ENCODE data around the gene SFT2D3.
A peak's percentile ranks its signal among the peaks of the same experiment; 100 is the strongest.

The SFT2D3 gene

DNA sequence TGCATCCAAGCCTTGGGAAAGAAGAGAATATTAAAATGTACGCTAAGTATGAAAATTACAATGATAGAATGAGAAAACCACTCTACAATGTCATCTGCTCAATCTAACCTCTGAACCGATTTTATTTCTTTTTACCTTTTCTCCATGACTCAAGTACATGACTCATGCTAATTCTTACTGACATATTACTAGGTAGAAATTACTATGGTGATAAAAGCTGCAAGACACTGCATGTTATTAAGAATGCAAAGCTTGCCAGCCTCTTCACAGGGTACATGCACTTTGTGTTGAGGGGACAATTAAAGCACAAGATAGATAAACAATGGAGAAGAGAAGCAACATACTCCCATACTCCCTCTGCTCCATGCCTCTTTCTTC lies 20.7 kb downstream of the SFT2D3 start:
- Histone ChIP-seq H3K27me3 (ENCODE audit: insufficient read depth, low read length) (no peaks in the 10 kb centered on the region), H3K36me3 (ENCODE audit: insufficient read depth, low read depth, low read length) (peaks cover 80% of the 10 kb centered on the region), H3K4me1 (ENCODE audit: insufficient read depth, low read length) (no peaks in the 10 kb centered on the region), H3K9me3 (ENCODE audit: insufficient read depth, low read depth, low read length) (no peaks in the 10 kb centered on the region), H3K9ac (ENCODE audit: low read depth, low read length) (no peak overlapping the region), H3K27ac (ENCODE audit: low read length) (no peak overlapping the region), H3K4me3 (ENCODE audit: low read length) (no peak overlapping the region)

DNA sequence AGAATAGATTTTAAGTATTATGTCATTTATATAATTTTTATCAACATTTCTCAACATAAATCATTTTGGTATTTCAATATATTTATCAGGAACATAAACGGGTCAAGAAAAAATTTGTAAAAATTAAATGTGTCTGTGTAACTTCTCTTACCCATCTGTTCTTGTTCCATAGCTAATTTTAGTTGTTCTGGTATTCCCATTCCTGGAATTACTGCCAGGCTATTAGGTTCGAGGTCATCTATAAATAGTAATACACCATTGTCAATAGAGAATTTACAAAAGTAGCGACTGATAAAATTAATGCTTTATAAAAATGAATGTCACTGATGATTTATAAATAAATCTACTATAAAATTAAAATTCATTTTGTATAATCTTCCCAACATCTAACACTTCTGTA lies 21.5 kb downstream of the SFT2D3 start:
- no peak overlapping the region for H3K9ac ChIP-seq (ENCODE audit: low read depth, low read length)
- no peaks in the 10 kb centered on the region for H3K27me3 ChIP-seq (ENCODE audit: insufficient read depth, low read length)
- no peaks in the 10 kb centered on the region for H3K9me3 ChIP-seq (ENCODE audit: insufficient read depth, low read depth, low read length)
- no peaks in the 10 kb centered on the region for H3K4me1 ChIP-seq (ENCODE audit: insufficient read depth, low read length)
- H3K36me3 ChIP-seq (ENCODE audit: insufficient read depth, low read depth, low read length), result peaks cover 71% of the 10 kb centered on the region
- no peak overlapping the region for H3K27ac ChIP-seq (ENCODE audit: low read length)
- no peak overlapping the region for H3K4me3 ChIP-seq (ENCODE audit: low read length)

DNA sequence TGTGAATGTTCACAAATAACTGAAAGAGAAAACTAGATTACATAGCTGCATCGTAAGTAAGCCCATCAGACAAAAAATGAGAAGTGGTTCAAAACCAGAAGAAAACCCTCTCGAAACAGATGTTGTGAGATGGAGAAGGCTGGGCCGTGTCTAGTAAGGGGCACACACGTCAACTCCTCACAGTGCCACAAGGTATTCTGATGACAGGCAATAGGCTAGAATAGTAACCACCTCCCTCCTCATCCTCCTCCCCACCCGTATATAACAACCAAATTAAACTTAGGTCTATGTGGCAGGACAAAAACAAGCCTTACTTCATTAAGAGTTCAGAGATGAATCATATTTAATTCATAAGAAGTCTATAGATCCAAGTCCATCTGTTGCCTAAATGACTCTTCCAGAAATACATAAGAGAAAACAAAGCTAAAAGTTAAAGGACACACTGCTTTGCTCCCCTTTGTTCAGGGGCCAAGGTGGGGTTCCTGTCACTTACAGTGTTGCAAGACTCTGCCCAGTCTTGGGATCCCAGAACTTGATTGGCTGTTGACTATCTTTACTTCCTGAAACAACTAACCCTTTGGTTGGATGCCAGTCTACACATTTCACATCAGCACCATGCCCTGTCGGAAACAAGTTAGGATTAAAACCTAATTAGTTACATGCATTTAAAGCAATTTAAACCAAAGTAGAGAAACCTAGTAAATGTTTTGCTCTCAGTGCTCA lies 25.0 kb downstream of the SFT2D3 start:
- Histone ChIP-seq H3K36me3 (ENCODE audit: insufficient read depth, low read depth, low read length) (peaks cover 36% of the 10 kb centered on the region), H3K4me1 (ENCODE audit: insufficient read depth, low read length) (no peaks in the 10 kb centered on the region), H3K4me3 (ENCODE audit: low read length) (no peak overlapping the region), H3K27me3 (ENCODE audit: insufficient read depth, low read length) (no peaks in the 10 kb centered on the region), H3K27ac (ENCODE audit: low read length) (no peak overlapping the region), H3K9me3 (ENCODE audit: insufficient read depth, low read depth, low read length) (no peaks in the 10 kb centered on the region), H3K9ac (ENCODE audit: low read depth, low read length) (no peak overlapping the region)

DNA sequence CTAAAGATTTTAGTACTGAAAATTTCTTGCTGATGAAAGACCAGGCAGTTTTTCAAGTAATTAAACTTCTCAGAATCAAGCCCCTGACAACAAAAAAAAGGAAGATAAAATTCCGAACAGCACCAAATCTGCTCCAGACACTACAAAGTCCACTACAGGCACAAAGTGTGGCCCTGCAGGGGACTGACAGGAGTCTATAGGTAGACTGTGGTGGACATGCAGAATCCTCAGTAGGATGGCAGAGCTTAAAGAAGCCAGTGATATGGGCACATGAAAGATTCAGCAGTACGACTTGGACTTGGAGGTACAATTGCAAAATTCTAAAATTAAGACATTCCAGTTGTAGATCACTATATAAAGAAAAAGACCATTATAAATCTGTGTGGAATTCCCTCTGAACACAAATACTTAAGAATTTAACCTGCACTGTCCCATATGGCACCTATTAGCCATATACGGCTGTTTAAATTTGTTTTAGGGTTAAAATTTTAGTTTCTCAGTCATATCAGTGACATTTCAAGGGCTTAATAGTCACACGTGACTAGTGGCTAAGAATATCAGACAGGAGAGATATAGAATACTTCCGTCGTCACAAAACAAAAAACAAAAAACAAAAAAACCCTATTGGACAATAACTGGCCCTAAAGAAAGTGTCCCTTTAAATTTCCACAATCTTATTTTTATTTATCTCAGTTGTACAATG lies 32.0 kb downstream of the SFT2D3 start:
- H3K9me3 ChIP-seq (ENCODE audit: insufficient read depth, low read depth, low read length), result no peaks in the 10 kb centered on the region
- no peaks in the 10 kb centered on the region for H3K27me3 ChIP-seq (ENCODE audit: insufficient read depth, low read length)
- peaks cover 10% of the 10 kb centered on the region; the same call in 1 of the 2 replicates for H3K36me3 ChIP-seq (ENCODE audit: insufficient read depth, low read depth, low read length)
- no peaks in the 10 kb centered on the region for H3K4me1 ChIP-seq (ENCODE audit: insufficient read depth, low read length)
- no peak overlapping the region for H3K27ac ChIP-seq (ENCODE audit: low read length)
- no peak overlapping the region for H3K4me3 ChIP-seq (ENCODE audit: low read length)
- H3K9ac ChIP-seq (ENCODE audit: low read depth, low read length), result no peak overlapping the region

DNA sequence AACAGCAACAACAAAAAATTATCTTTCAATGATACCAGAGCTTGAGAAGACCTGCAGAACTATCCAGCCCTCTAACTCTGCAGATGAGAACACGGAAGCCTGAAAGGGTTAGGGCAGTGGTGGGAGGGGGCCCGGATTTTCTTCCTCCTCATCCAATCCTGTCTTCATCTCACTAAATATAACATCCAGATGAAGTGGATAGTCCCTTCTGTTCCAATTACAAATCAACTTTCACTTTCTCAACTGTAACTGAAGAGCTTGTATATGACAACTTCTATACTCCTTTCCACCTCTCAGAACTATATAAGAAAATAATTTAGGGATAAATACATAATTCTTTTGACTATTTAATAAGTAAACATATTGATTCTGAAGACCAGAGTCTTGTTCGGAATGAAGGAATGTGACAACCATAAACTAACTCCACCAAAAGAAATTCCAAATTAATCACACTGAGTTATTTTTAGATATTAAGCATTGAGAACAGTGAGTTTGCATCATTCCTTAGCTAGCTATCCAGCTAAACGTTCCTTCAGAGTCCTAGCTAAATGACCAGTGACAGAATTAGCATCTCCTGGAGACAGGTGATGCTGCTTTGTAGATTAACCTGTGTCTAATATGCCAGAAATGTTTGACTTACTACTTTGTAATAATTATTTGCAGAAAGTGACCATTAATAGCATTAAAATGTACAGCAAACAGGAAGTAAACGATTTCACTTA lies 32.7 kb downstream of the SFT2D3 start:
- Histone ChIP-seq H3K27ac (ENCODE audit: low read length) (no peak overlapping the region), H3K36me3 (ENCODE audit: insufficient read depth, low read depth, low read length) (peaks cover 17% of the 10 kb centered on the region; the same call in 1 of the 2 replicates), H3K9ac (ENCODE audit: low read depth, low read length) (no peak overlapping the region), H3K9me3 (ENCODE audit: insufficient read depth, low read depth, low read length) (no peaks in the 10 kb centered on the region), H3K27me3 (ENCODE audit: insufficient read depth, low read length) (no peaks in the 10 kb centered on the region), H3K4me3 (ENCODE audit: low read length) (no peak overlapping the region), H3K4me1 (ENCODE audit: insufficient read depth, low read length) (no peaks in the 10 kb centered on the region)

DNA sequence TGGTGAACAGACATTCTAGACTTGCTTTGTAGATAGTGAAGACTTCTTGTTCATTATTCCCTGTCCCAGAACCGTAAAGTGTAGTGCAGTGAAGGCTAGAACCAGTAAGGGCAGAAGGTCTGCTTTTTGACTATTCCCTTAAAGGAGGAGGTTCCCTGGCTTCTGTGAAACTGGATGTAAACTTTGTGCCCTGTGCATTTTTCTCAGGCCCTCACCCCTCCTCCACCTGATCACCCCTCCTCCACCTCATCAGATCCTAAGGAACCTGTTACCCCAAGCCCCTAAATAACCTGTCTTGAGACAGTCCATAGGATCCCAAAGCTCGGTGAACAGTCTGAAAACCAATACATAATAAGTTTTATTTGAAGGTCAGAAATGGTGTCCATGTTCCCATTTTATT lies 33.7 kb downstream of the SFT2D3 start:
- Histone ChIP-seq H3K36me3 (ENCODE audit: insufficient read depth, low read depth, low read length) (peaks cover 27% of the 10 kb centered on the region; the same call in 1 of the 2 replicates), H3K9ac (ENCODE audit: low read depth, low read length) (no peak overlapping the region), H3K27ac (ENCODE audit: low read length) (no peak overlapping the region), H3K4me1 (ENCODE audit: insufficient read depth, low read length) (no peaks in the 10 kb centered on the region), H3K9me3 (ENCODE audit: insufficient read depth, low read depth, low read length) (no peaks in the 10 kb centered on the region), H3K27me3 (ENCODE audit: insufficient read depth, low read length) (no peaks in the 10 kb centered on the region), H3K4me3 (ENCODE audit: low read length) (no peak overlapping the region)

GRCh38 chr2:127735537-127736399 lies 34.5 kb downstream of the SFT2D3 start:
- Histone ChIP-seq H3K4me1 (ENCODE audit: insufficient read depth, low read length) (no peaks in the 10 kb centered on the region), H3K27ac (ENCODE audit: low read length) (no peak overlapping the region), H3K4me3 (ENCODE audit: low read length) (no peak overlapping the region), H3K27me3 (ENCODE audit: insufficient read depth, low read length) (no peaks in the 10 kb centered on the region), H3K36me3 (ENCODE audit: insufficient read depth, low read depth, low read length) (peaks cover 34% of the 10 kb centered on the region; the same call in 1 of the 2 replicates), H3K9me3 (ENCODE audit: insufficient read depth, low read depth, low read length) (no peaks in the 10 kb centered on the region), H3K9ac (ENCODE audit: low read depth, low read length) (no peak overlapping the region)

DNA sequence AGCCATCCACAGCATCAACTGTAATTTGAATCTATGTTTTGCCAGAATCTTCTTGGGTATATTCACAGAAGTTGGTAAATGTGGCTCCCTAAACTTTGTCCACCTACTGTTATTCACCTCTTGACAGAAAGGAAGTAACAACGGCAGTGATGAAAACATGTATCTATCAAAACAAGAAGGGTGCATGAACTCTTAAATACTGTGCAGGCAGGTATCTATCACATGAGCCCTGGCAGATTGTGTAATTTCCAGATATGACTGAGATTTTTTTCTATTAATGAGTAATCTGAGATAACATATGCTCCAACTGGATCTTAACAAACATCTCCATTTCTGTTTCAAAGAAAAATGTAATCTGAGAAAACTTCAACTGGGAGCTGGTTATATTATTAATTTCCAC lies 36.6 kb downstream of the SFT2D3 start:
- peaks cover 42% of the 10 kb centered on the region for H3K36me3 ChIP-seq (ENCODE audit: insufficient read depth, low read depth, low read length)
- no peak overlapping the region for H3K9ac ChIP-seq (ENCODE audit: low read depth, low read length)

GRCh38 chr2:127739800-127740199 lies 38.5 kb downstream of the SFT2D3 start:
- Histone ChIP-seq H3K9me3 (ENCODE audit: insufficient read depth, low read depth, low read length) (no peaks in the 10 kb centered on the region), H3K27me3 (ENCODE audit: insufficient read depth, low read length) (no peaks in the 10 kb centered on the region), H3K27ac (ENCODE audit: low read length) (no peak overlapping the region), H3K4me3 (ENCODE audit: low read length) (no peak overlapping the region), H3K36me3 (ENCODE audit: insufficient read depth, low read depth, low read length) (peaks cover 54% of the 10 kb centered on the region), H3K9ac (ENCODE audit: low read depth, low read length) (no peak overlapping the region), H3K4me1 (ENCODE audit: insufficient read depth, low read length) (no peaks in the 10 kb centered on the region)

More for the DNA sequence above, 36.6 kb downstream of the SFT2D3 start:
- no peaks in the 10 kb centered on the region for H3K4me1 ChIP-seq (ENCODE audit: insufficient read depth, low read length)
- H3K27ac ChIP-seq (ENCODE audit: low read length), result no peak overlapping the region
- no peaks in the 10 kb centered on the region for H3K27me3 ChIP-seq (ENCODE audit: insufficient read depth, low read length)
- H3K4me3 ChIP-seq (ENCODE audit: low read length), result no peak overlapping the region
- no peaks in the 10 kb centered on the region for H3K9me3 ChIP-seq (ENCODE audit: insufficient read depth, low read depth, low read length)

GRCh38 chr2:127740665-127741288 lies 39.5 kb downstream of the SFT2D3 start:
- H3K27me3 ChIP-seq (ENCODE audit: insufficient read depth, low read length), result no peaks in the 10 kb centered on the region
- no peaks in the 10 kb centered on the region for H3K4me1 ChIP-seq (ENCODE audit: insufficient read depth, low read length)
- H3K9me3 ChIP-seq (ENCODE audit: insufficient read depth, low read depth, low read length), result no peaks in the 10 kb centered on the region
- no peak overlapping the region for H3K4me3 ChIP-seq (ENCODE audit: low read length)
- H3K9ac ChIP-seq (ENCODE audit: low read depth, low read length), result no peak overlapping the region
- peaks cover 62% of the 10 kb centered on the region for H3K36me3 ChIP-seq (ENCODE audit: insufficient read depth, low read depth, low read length)
- H3K27ac ChIP-seq (ENCODE audit: low read length), result peak overlapping the region; percentile 5

DNA sequence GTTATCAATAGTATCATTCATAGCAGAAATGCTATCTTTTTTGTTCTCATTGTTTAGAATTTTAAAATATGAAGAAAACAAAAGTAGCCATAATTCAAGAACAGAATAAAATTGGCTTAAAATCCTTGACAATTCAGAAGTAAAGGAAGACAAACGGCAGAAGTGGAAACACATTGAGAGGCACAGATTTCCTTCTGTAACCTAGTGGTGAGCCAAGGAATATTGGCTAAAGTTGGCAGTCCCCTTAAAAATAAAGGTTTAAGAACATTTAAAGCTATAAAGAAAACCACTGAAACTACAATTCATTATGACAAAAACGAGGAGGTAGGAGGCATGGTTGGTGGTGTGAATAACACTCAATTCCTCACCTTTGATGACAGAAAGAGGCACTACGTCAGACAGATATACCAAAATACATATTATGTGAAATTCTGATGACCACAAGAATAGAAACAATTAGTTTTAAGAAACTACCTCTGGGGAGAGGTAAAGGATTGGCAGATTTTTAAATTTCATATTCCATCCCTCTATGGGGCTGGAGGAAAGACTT lies 42.3 kb downstream of the SFT2D3 start:
- H3K27me3 ChIP-seq (ENCODE audit: insufficient read depth, low read length), result no peaks in the 10 kb centered on the region
- peaks cover 77% of the 10 kb centered on the region for H3K36me3 ChIP-seq (ENCODE audit: insufficient read depth, low read depth, low read length)
- no peak overlapping the region for H3K27ac ChIP-seq (ENCODE audit: low read length)
- no peak overlapping the region for H3K9ac ChIP-seq (ENCODE audit: low read depth, low read length)
- H3K4me3 ChIP-seq (ENCODE audit: low read length), result no peak overlapping the region
- no peaks in the 10 kb centered on the region for H3K9me3 ChIP-seq (ENCODE audit: insufficient read depth, low read depth, low read length)
- no peaks in the 10 kb centered on the region for H3K4me1 ChIP-seq (ENCODE audit: insufficient read depth, low read length)

Measured in iPS-20b (cell line).